ENCODE data around the gene LCN1.
"Not testable (repeated sequence)": the region's sequence is repeated elsewhere in the genome, so short reads cannot be mapped to it uniquely, and the experiment has no call there.

Gene LCN1

GRCh38 chr9:135549478-135550343 is 28.5 kb downstream of the LCN1 start:
- DNase-seq: not testable (repeated sequence)

GRCh38 chr9:135550344-135550918 is 29.2 kb downstream of the LCN1 start:
- no peak for DNase-seq

DNA sequence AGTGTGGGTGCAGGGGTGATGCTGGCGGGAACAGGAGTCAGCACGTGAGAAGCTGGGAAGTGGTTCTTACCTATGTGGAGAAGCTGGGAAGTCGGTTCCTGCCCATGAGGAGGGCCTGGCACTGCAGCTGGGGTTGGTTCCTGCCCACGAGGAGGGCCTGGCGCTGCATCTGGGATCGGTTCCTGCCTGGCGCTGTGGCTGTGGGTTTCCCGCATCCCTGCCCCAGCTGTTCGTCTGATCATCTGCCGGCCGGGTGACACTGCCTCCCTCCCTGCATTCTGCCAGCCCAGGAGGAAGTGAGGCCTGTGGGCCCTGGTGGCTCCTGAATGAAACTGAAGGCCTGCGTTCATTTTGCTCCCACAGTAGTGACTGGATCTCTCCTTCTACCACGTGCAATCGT is 29.8 kb downstream of the LCN1 start:
- DNase-seq: no peak

DNA sequence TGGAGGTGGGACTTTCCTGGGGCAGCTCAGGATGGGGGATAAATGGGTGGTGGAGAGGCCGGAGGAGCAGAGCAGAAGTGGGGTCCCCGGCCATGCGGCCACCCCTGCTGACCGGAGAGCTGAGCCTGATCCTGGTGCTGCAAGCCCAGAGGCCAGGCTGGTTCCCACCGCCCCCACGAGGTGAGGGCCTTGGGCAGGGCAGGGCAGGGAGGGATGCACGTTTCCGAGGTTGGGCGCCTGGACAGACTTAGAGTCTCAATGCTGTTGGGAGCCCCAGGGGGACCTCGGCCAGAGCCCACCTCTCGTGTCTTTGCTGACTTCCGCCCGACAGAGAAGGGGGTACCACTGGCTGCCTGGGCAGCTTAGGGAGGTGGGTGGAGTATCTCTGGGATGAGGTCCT is 30.2 kb downstream of the LCN1 start:
- no peak for DNase-seq

DNA sequence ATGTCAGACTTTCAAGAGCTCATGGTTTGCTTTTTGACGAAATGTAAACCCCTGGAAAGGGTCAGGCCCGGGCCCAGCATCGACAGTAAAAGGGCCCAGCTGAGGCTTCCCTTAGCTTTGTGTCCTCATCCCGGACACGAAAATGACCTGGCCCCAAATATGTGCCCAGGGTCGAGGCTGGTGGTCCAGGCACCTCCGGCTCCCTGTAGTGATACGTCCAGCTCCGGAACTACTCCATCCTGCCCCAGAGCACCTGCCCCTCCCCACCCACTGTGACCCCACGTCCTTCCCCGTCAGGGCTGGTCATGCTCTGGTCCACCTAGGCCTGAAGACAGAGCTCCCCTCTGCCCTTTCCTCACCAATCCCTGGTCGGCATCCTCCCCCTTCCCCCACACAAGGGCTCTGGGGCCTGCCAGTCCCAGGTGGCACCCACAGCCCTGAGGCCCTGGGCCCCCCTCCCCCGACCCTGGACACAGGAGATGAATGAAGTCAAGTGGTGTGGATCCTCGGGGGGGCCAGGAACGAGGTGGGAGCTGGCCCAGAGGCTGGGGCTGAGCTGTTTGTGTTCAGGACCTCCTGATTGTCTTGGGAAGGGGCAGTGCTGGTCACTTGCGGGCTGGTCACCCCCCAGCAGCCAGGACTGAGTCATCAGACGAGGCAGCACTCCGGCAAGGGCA is 30.9 kb downstream of the LCN1 start:
- no peak for DNase-seq

GRCh38 chr9:135552698-135553171 is 31.5 kb downstream of the LCN1 start:
- DNase-seq: no peak

- DNase-seq: no peak
Observed at GRCh38 chr9:135554718-135555117, 33.5 kb downstream of the LCN1 start.

DNA sequence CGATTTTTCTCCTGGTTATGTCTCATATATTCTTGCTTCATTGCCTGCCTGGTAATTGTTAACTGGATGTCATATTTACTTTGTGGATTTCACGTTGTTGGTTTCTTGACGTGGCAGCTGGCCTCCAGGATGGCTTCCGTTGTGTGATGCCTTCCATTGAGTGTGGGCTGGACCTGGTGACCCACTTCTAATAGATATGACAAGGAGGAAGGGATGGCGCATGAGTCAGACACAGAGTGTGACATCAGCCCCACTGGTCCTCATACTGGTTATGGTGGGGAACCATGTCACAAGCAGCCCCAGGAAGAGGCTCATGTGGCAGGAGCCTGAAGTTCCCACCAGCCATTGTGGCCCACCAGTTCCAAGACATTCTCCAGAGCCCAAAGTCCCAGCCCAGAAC is 34.0 kb downstream of the LCN1 start:
- no peak for DNase-seq

DNA sequence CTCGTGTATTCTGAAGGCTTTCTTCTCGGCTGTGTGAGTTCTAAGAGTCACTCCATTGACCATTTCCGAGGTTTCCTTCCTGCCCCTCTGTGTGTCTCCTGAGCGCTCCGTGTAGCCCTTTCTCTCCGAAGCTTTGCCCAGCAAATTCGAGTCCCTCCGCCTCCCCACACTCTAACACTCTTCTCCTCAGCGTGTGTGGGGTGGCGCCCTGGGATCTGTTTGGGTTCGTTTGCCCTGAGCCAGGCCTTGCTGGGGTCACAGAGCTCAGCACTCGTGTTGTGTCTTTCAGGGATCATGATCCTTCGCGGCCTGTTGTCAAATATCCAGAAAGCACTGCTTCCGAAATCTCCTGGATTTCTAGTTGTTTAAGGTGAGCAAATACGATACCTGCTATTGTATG is 34.7 kb downstream of the LCN1 start:
- no peak for DNase-seq

DNA sequence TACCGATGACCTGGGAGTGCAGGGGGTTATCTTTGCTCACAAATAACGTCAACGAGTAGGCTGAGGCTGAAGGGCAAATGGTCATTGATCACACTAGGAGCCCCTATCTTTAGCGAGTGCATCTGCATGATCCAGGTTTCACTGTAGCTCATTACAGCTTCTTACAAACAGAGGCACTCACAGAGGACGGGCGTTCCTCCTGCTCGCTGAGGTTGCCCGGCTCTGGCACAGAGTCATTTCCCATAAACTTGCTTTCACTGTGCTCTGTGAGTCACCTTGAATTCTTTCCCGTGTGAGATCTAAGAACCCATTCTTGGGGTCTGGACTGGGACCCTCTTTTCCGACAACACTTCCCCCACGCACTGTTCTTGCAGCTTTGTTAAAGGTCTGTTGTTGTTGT is 38.4 kb downstream of the LCN1 start:
- no peak for DNase-seq

- DNase-seq: no peak
Observed at GRCh38 chr9:135561391-135562234, 40.4 kb downstream of the LCN1 start, which contains the start of gene PAEP. Gene PAEP (plus strand): TSS chr9:135561756.

GRCh38 chr9:135562235-135562745 is 41.0 kb downstream of the LCN1 start:
- no peak for DNase-seq

GRCh38 chr9:135563039-135563476 is 41.8 kb downstream of the LCN1 start:
- DNase-seq: no peak

GRCh38 chr9:135563858-135564257 is 42.6 kb downstream of the LCN1 start:
- DNase-seq: no peak

DNA sequence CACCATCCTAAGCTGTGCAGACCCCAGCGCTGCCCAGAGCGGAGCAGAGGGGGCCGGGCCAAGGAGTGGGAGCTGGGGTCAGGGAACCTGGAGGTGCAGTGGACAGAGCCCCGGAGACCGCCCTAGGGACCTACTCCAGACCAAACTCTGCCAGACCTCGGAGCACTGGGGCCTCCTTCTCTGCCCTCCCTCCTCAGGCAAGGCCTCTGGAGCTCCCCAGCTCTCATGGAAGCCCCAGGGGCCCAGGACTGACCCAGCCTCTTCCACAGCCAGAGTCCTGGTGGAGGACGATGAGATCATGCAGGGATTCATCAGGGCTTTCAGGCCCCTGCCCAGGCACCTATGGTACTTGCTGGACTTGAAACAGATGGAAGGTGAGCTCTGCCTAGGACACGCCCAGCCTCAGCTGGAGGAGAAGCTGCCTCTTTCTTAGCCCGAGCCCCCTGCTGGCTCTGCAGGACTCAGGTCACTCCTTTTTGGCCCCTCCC is 43.9 kb downstream of the LCN1 start:
- no peak for DNase-seq

- no peak for DNase-seq
Observed at GRCh38 chr9:135565636-135566035, 44.4 kb downstream of the LCN1 start.

DNA sequence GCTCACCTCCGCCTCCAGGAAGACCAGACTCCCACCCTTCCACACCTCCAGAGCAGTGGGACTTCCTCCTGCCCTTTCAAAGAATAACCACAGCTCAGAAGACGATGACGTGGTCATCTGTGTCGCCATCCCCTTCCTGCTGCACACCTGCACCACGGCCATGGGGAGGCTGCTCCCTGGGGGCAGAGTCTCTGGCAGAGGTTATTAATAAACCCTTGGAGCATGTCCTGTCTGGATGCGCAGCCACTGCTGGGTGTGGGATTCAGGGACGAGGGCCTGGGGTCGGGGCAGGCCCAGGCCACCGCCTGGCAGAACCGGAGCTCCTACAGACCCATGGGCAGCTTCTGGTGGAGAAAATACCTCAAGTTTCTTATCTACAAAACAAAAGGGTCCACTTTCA is 45.3 kb downstream of the LCN1 start:
- no peak for DNase-seq

DNA sequence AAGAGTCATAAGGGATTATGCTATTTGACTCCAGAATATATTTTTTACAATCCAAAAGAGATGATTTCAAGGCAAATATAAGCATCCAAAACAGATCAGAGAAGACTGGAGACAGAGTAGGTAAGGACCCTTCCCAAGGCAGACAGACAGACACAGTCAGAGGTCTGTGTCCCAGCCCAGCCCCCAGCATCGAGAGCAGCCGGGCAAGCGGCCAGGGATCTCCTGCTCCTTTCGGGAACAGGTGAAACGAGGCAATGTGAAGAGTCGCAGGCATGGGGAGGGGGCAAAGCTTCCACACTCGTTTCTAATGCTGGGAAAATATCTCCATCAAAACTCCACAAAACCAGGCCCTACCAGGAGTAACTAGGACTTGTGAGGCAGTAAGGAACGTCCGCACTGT is 46.1 kb downstream of the LCN1 start:
- no peak for DNase-seq

DNA sequence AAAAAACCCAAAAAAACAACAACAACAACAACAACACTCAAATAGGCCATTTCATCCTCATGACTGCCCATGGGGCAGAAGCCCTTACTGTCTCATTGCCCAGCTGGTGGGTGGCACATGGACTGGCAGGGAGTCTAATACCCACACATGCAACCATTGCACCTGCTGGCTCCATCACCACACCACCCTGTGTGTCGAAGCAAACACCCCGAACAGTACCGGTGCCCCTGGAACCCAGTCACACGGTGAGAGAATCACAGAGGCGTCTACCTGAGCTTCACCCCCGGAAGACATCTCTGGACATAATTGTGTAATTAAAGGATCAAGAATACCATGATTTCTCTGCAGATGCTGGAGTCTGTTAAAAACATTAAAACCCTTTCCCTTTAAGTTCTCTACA is 46.8 kb downstream of the LCN1 start:
- DNase-seq: no peak

- DNase-seq: no peak
Observed at GRCh38 chr9:135570456-135570855, 49.2 kb downstream of the LCN1 start.

DNA sequence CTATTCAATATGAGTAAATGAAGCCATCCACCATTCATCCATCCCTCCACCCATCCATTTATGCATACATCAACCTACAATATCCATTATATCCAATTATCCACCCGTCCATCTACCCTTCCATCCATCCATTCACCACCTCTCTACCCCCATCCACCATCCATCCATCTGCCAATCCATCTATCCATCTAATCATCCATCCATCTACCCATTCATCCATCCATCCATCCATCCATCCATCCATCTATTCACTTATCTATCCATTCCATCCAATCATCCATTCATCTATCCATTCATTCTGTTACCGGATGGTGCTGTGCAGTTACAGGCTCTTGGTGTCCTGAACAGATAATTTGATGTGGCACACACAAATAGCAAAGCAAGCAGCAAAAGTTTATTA is 51.0 kb downstream of the LCN1 start:
- DNase-seq: no peak

DNA sequence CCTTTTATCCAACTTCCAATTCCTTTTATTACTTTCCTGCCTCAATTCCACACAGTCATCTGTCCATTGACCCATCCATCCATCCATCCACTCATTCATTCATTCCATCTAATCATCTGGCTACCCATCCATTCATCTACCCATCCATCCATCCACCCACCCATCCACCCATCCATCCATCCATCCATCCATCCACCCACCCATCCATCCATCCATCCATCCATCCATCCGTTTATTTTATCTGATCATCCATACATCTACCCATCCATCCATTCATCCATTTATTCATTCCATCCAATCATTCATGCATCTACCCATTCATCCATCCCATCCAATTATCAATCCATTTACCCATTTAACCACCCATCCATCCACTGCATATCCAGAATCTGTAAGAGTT is 51.9 kb downstream of the LCN1 start:
- no peak for DNase-seq

- no peak for DNase-seq
Observed at GRCh38 chr9:135574331-135574730, 53.1 kb downstream of the LCN1 start.
